ENCODE measurements around the gene GRK5. TPM values are rescaled to one million over a fixed set of nuclear protein-coding genes. Genes with fewer than 3 reads are reported as not detected.

GRK5 gene
- total RNA-seq, 1 experiment from 2014 or later = 1.2 TPM

DNA sequence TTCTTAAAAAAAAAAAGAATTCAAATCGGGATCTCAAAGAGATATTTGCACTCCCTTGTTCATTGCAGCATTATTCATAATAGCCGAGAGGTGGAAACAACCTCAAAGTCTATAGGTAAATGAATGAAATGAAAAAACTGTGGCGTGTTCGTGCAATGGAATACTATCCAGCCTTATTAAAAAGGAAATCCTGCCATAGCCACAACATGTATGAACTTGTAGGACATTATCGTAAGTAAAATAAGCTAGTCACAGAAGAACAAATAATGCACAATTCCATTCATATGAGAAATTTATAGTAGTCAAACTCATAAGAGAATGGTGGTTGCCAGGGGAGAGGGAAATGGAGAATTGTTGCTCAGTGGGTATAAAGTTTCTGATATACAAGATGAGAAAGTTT lies 37.9 kb downstream of the GRK5 start:
- H3K36me3 ChIP-seq (replicated peaks; ENCODE audit: control insufficient read depth, insufficient read depth, low read length) = no peaks in the 10 kb centered on the region
- DNase-seq = no peak
- H3K4me3 ChIP-seq (ENCODE audit: insufficient read depth, low read depth, low read length) = no peak overlapping the region
- H3K27me3 ChIP-seq (ENCODE audit: control insufficient read depth, insufficient read depth, low read length) = no peaks in the 10 kb centered on the region

DNA sequence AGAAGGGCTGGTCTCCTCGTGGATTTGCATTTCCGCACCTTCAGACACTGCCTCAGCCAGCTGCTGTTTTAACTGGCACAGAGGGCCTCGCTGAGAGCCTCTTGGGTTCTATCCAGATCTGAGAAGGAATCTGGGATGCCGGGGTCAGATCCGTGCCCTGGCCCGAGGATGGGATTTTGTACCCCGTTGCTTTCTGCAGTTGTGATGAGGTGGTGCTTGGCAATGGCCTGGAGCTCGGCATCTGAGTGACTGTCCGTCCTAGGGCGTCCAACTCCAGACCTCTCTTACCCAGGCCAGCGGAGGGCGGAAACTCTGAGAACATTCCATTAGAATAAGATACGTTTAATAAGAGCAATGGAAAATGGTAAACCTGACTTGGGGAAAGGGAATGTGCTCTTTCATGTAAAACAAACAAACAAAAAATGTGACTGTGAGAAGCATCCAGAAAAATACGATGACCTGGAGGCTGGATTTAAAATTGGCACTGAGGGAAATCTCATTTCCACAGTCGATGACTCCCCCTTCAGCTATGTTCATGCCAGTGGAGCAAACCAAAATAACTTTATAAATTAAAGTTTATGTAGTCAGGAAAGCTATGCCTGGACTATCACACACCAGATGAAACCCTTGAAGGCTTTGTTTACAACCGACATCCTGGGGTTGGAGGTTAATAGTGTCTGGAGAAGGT lies 39.6 kb downstream of the GRK5 start:
- DNase-seq = no peak
- Histone ChIP-seq H3K4me3 (ENCODE audit: insufficient read depth, low read depth, low read length) (no peak overlapping the region), H3K27me3 (ENCODE audit: control insufficient read depth, insufficient read depth, low read length) (peaks cover 1% of the 10 kb centered on the region), H3K36me3 (replicated peaks; ENCODE audit: control insufficient read depth, insufficient read depth, low read length) (no peaks in the 10 kb centered on the region)

DNA sequence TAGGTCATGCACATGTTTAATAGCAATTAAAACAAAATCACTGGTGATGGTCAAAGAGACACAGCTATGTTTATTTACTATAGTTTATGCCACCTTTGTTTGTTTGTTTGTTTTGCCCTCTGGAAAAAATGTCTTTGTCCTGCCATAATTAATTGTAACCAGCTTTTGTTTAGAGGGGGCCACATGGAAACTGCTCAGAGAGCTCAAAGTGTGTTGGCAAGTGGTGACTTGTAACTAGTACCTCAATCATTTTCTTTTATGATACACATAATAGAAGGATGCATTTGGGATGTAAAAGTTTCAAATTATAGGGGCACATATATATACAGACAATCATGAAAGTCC lies 40.2 kb downstream of the GRK5 start:
- no peak for DNase-seq
- Histone ChIP-seq H3K4me3 (ENCODE audit: insufficient read depth, low read depth, low read length) (no peak overlapping the region), H3K36me3 (replicated peaks; ENCODE audit: control insufficient read depth, insufficient read depth, low read length) (no peaks in the 10 kb centered on the region), H3K27me3 (ENCODE audit: control insufficient read depth, insufficient read depth, low read length) (peaks cover 3% of the 10 kb centered on the region)

DNA sequence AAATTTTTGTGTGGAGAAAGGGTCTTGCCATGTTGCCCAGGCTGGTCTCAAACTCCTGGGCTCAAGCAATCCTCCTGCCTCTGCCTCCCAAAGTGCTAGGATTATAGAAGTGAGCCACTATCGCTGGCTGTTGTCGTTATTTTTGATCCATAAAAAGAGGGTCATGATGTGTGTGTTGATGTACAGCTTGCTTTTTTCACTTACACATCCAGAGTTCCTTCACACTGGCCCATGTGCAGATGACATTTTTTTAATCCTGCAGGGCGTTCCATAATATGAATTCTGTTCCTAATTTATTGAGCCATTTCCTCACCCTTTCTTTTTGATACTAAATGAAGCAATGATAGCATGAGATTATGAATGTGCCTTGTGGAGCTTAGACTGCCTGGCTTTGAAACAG lies 40.8 kb downstream of the GRK5 start:
- Histone ChIP-seq H3K36me3 (replicated peaks; ENCODE audit: control insufficient read depth, insufficient read depth, low read length) (no peaks in the 10 kb centered on the region), H3K27me3 (ENCODE audit: control insufficient read depth, insufficient read depth, low read length) (peaks cover 8% of the 10 kb centered on the region), H3K4me3 (ENCODE audit: insufficient read depth, low read depth, low read length) (no peak overlapping the region)
- DNase-seq = no peak

DNA sequence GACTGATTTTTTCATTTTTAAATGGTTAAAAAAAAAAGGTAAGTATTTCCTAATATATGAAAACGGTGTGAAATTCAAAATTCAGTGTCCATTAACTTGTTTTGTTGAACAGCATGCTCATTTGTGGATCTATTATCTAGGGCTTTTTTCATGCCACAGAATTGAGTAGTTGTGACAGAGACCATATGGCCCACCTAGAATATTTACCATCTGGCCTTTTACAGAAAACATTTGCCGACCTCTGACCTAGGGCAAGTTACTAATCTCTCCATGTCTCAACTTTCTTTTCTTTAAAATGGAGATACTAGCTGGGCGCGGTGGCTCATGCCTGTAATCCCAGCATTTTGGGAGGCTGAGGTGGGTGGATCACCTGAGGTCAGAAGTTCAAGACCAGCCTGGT lies 41.3 kb downstream of the GRK5 start:
- Histone ChIP-seq H3K4me3 (ENCODE audit: insufficient read depth, low read depth, low read length) (no peak overlapping the region), H3K36me3 (replicated peaks; ENCODE audit: control insufficient read depth, insufficient read depth, low read length) (no peaks in the 10 kb centered on the region), H3K27me3 (ENCODE audit: control insufficient read depth, insufficient read depth, low read length) (peaks cover 8% of the 10 kb centered on the region)
- DNase-seq = no peak

DNA sequence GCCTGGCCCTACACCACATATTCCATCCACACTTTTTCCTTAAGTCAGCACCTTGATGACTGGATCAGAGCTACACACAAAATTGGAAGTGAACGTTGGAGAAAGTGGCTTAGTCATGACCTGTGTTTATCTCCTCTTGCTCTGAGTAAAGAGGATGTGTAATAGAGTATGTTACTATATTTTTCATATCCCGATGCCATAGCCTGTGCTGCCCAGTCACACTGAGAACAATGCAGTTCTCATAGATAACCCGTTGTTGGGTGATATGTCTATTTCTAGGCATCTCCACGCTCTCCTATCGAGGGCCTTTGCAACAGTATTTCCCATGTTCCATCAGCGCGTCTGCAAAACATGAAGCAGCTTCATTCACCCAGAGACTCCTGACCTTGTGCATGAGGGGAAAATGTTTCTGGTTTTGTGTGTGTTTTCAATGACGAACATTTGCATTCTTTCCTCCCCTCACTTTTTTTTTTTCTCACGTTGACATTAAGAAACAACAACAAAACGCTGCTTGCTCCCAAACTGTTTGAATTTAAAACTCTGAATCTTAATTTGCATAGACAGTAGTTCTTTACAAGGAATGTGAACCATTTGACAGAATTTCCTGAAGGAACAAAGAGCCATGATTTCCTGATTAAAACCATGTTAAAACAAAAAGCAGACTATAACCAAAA lies 43.4 kb downstream of the GRK5 start:
- DNase-seq = peak; percentile 8
- Histone ChIP-seq H3K36me3 (replicated peaks; ENCODE audit: control insufficient read depth, insufficient read depth, low read length) (no peaks in the 10 kb centered on the region), H3K27me3 (ENCODE audit: control insufficient read depth, insufficient read depth, low read length) (peaks cover 8% of the 10 kb centered on the region), H3K4me3 (ENCODE audit: insufficient read depth, low read depth, low read length) (no peak overlapping the region)

DNA sequence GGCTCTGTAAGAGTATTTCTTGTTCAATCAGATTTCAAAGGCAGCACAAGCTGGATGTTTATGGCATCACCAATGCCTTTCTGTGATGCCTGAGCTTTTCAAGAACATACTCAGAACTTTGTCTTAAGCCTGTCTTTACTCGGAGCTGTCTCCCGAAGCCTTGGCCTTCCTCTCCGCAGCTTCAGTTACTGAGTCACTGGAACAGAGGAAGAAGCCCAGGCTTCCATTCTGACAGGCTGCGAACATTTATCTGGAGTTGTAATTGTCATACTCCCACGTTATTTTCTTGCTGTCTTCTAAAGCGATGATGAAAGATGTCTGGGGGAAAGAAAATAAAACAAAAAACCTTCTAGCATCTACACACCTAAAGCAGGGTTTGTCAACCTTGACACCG lies 43.9 kb downstream of the GRK5 start:
- peaks cover 8% of the 10 kb centered on the region for H3K27me3 ChIP-seq (ENCODE audit: control insufficient read depth, insufficient read depth, low read length)
- H3K36me3 ChIP-seq (replicated peaks; ENCODE audit: control insufficient read depth, insufficient read depth, low read length) = no peaks in the 10 kb centered on the region
- DNase-seq = peak; percentile 29
- no peak overlapping the region for H3K4me3 ChIP-seq (ENCODE audit: insufficient read depth, low read depth, low read length)

DNA sequence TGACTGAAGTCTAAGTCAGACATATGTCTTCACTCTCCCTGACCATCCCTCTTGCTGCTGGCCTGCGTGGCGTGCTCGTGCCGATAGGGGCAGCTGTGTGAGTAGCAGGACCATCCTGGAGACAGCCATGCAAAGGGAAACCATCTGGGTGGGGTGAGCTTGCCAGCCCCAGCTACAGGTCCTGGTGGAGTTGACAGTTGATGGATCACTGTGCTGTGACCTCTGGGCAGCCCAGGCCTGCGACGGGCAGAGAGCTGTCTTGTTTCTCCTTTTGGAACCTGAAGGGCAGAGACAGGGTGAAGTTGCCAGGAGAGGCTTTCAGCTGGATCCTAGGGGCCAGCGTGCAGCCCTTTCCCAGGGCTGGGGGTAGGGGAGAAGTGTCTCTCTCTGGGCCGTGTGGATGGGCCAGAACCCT lies 44.7 kb downstream of the GRK5 start:
- H3K27me3 ChIP-seq (ENCODE audit: control insufficient read depth, insufficient read depth, low read length) = peaks cover 8% of the 10 kb centered on the region
- H3K4me3 ChIP-seq (ENCODE audit: insufficient read depth, low read depth, low read length) = no peak overlapping the region
- no peaks in the 10 kb centered on the region for H3K36me3 ChIP-seq (replicated peaks; ENCODE audit: control insufficient read depth, insufficient read depth, low read length)
- peak; percentile 33 for DNase-seq

DNA sequence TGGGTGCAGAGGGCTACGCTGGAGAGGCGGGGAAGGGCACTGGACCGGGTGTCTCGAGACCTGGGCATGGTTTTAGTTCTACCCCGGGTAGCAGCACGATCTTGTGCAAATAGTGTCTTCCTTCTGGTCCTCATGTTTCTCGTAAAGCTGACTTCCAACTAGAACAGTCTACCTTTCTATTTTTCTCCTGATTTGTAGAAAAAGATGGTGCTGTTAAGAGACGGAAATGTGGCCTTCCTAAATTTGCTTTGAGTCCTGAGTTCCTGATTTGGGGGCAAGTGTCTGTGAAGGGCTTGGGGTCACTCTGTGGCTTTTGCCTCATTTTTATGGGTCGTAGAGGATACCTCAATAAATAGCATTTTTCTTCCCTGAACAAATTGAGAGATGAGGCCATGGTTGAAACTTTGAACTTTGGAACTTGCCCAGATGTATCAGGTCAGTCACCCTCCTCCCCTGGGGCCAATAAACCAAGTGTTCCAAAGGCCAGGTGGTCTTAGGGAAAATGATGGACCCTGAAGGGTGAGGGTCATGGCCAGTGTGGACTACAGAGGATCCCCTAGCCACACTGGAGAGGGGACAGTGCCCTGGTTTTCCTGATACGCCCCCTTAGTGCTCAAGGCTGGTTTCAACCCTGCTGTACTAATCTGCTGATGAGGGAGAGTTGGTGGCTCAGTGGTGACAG lies 45.2 kb downstream of the GRK5 start:
- H3K4me3 ChIP-seq (ENCODE audit: insufficient read depth, low read depth, low read length) = no peak overlapping the region
- DNase-seq = peak; percentile 19
- no peaks in the 10 kb centered on the region for H3K36me3 ChIP-seq (replicated peaks; ENCODE audit: control insufficient read depth, insufficient read depth, low read length)
- H3K27me3 ChIP-seq (ENCODE audit: control insufficient read depth, insufficient read depth, low read length) = peaks cover 8% of the 10 kb centered on the region

DNA sequence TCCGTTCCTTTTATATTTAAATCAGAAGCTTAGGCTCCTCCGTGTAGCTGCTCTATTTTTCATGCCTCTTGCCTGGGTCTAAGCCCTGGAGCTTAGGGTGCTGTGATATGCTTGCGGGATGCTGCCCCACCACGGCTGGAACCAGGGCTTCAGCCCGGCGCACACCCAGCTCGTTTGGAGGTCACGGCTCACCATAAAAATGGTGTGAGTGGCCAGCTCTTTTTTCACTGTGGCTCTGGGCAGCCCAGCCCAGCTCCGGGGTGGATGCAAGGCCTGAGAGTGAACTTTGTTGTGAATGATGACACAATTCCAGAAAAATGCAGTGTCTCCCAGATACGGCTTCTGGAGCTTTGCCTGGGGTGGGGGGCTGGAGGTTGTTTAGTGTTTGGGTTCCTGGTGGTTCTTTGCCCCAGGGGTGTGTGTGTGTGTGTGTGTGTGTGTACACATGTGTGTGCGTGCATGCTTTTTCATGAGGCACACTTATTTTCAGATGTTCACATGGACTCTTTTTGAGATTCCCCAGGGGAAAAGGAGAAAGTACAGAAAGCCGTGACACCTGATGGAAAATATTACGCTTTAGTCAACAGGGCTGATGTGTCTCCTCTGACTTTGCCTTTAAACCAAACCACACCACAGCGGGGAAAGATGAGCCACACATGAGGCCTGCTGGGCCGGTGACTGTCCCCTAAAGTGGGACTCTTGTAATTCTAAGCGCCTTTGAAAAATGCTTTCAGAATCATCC lies 46.2 kb downstream of the GRK5 start:
- peaks cover 8% of the 10 kb centered on the region for H3K27me3 ChIP-seq (ENCODE audit: control insufficient read depth, insufficient read depth, low read length)
- no peak overlapping the region for H3K4me3 ChIP-seq (ENCODE audit: insufficient read depth, low read depth, low read length)
- peak; percentile 71 for DNase-seq
- H3K36me3 ChIP-seq (replicated peaks; ENCODE audit: control insufficient read depth, insufficient read depth, low read length) = no peaks in the 10 kb centered on the region

DNA sequence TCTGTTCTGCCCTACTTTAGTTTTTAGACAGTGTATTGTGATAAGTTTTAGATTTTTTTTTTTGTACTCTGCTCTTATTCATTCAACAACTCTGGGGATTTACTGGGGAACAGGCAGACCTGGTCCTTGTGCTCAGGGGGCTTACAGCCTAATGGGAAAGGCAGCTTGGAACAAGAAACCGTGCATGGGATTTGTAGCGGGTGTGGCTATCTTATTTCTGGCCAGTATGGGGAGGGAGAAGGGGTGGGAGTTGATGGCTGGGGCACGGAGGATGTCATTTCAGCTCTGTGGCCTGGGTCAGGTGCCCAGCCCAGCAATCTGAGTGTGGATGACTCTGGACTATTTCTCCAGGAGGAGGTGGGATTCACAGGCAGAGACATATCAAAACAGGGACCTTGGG lies 47.0 kb downstream of the GRK5 start:
- H3K27me3 ChIP-seq (ENCODE audit: control insufficient read depth, insufficient read depth, low read length) = peaks cover 8% of the 10 kb centered on the region

DNA sequence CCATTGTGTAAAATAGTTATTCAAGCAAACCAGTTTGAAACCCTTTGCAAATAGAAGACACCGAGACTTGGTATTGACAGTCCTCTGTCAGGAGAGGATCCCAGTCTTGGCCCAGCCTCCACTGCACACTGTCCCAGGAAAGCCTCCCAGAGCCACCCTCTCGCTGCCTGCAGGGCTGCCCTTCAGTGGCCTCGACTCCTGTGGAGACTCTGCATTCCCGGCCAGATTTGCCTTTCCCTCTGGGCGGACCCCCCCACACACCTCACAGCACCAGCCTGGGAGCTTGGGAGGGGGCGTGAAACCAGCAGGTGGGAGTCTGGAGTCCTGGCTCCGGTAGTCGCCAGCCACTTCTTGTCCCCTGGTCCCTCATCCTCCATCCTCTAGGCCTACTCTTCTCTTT lies 48.7 kb downstream of the GRK5 start:
- peaks cover 8% of the 10 kb centered on the region for H3K27me3 ChIP-seq (ENCODE audit: control insufficient read depth, insufficient read depth, low read length)
- H3K36me3 ChIP-seq (replicated peaks; ENCODE audit: control insufficient read depth, insufficient read depth, low read length) = no peaks in the 10 kb centered on the region
- no peak overlapping the region for H3K4me3 ChIP-seq (ENCODE audit: insufficient read depth, low read depth, low read length)
- no peak for DNase-seq

More for the DNA sequence above, 47.0 kb downstream of the GRK5 start:
- Histone ChIP-seq H3K4me3 (ENCODE audit: insufficient read depth, low read depth, low read length) (no peak overlapping the region), H3K36me3 (replicated peaks; ENCODE audit: control insufficient read depth, insufficient read depth, low read length) (no peaks in the 10 kb centered on the region)
- no peak for DNase-seq

DNA sequence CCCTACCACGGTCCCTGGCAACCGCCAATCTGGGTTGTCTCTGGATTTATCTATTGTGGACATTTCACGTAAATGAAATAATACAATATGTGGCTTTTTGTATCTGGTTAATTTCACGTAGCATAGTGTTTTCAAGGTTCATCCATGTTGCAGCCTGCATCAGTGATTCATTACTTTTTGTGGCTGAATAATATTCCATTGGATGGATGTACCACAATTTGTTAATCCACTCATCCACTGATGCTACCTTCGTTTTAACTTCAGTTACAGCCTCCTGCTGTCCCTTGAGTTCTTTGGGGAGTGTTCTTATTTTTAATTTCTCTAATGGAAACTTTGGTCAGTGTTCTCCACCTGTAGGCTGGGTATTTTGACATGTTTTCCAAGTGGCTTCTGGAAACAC lies 49.5 kb downstream of the GRK5 start:
- H3K4me3 ChIP-seq (ENCODE audit: insufficient read depth, low read depth, low read length) = no peak overlapping the region
- DNase-seq = no peak
- H3K27me3 ChIP-seq (ENCODE audit: control insufficient read depth, insufficient read depth, low read length) = peaks cover 8% of the 10 kb centered on the region
- no peaks in the 10 kb centered on the region for H3K36me3 ChIP-seq (replicated peaks; ENCODE audit: control insufficient read depth, insufficient read depth, low read length)

DNA sequence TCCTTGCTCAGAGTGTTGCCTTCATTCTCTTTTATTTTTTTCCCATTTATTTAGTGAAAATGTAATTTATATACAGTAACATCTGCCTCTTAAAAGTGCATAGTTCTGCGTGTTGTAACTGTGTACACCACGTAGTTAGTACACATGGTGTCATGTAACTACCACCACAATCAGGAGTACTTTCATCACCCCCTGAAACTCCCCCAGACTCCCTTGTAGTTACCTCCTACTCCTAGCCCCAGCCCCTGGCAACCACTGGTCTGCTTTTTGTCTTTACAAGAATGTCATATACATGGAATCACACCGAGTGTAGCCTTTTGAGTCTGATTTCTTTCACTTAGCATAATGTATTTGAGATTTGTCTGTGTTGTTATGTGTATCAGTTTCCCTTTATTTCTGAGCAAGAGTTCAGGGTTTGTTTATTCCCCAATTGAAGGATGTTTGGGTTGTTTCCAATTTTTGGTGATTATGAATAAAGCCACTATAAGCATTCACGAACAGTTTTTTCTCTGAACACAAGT lies 50.6 kb downstream of the GRK5 start:
- DNase-seq = no peak
- no peaks in the 10 kb centered on the region for H3K36me3 ChIP-seq (replicated peaks; ENCODE audit: control insufficient read depth, insufficient read depth, low read length)
- peaks cover 1% of the 10 kb centered on the region; the same call in 1 of the 2 replicates for H3K27me3 ChIP-seq (ENCODE audit: control insufficient read depth, insufficient read depth, low read length)

More for the DNA sequence above, 50.6 kb downstream of the GRK5 start:
- no peak overlapping the region for H3K4me3 ChIP-seq (ENCODE audit: insufficient read depth, low read depth, low read length)

Measured in H7 (cell line).